Fibroblast of skin of abdomen (primary cell): ENCODE results near the gene SAA4. TPM values are rescaled to one million over a fixed set of nuclear protein-coding genes. Genes with fewer than 3 reads are reported as not detected.
"Not testable (repeated sequence)": the region's sequence is repeated elsewhere in the genome, so short reads cannot be mapped to it uniquely, and the experiment has no call there.

ENCODE experiments used
- DNase-seq: peaks from one replicate; pipeline ENCODE4 v3.0.0-alpha.2; 2013
- polyA plus RNA-seq, 2 experiments: library from polyadenylated mRNA; unstranded; fragments of 120-200 nt; gene quantifications; one replicate each; pipeline ENCODE4 v1.2.1, GENCODE V29; 2013; ENCODE audit not compliant: insufficient read length in 2 of 2

Gene SAA4, protein sequence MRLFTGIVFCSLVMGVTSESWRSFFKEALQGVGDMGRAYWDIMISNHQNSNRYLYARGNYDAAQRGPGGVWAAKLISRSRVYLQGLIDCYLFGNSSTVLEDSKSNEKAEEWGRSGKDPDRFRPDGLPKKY
- polyA plus RNA-seq (2013, experiment 1 of 2; ENCODE audit: insufficient read length): not detected
- not detected for polyA plus RNA-seq (2013, experiment 2 of 2; ENCODE audit: insufficient read length)

DNA sequence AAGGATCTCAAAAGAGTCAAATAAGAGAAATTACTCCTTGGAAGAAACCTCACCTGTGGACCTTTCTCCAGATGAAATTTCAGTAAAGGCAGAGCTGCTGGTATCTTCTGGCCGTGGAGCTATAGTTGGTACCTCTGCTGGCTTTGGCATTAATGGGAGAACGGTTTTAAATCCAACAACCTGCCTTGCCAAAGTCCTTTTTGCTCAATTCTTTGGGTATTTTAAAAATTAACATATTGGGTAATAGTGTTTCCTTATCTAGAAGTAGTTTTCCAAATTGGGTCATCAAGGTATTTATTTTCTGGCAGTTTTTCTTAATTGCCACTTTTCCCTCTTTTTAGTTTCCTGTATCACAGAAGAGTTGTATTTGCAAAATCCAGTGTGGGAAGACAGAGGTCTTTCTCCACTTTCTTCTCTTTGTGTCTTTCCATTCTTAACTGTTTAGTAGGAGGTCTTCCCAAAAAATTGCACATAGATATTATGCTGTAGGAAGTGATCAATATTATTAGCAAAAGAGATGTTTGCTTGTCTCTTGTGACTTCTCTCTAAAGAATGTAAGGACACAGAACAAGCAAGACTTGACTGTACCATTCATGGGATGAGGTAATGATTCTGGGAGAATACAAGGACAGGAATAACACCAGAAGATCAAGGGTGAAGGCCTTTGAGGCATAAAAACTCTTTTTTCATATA is at the start of gene SAA4:
Gene SAA4 (minus strand): TSS at position 139 of the 693 bp plus-strand sequence. CDS start 876 bp downstream, outside the sequence.
- DNase-seq: no peak

DNA sequence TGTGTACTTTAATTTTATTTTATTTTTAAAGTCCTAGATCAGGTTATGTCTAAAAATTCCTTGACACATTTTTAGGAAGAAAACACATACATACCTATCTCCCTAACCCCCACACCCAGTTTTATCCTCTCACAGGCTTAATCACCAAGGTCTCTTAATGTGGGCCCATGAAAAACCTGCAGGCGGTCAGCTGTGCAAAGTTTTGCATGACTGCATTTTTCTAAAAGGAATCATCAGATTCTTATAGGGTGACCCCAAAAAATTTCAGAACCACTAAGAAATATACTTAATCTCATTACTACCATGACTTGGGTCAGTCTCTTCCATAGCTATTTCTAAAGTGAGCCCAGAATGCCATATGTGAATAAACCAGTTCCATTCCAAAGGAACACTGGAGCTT is 49.2 kb upstream of the SAA4 start:
- no peak for DNase-seq

DNA sequence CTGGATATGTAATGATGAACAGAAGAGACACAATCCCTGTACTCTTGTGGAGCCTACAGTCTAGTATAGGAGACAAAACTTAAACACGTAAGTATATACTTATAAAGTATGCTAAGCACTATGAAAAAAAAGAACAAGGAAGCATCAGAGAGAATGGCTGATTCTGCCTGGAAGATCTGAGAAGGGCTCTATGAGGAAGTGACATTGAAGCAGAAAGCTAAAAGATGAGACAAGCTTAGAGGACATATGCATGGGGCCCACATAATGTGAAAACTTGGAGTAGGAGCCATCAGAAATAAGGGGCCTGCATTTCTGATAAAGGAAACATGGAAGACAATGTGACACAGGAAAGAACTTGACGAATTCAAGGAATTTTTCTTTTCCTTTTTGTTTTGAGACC is 46.0 kb upstream of the SAA4 start:
- DNase-seq: no peak

DNA sequence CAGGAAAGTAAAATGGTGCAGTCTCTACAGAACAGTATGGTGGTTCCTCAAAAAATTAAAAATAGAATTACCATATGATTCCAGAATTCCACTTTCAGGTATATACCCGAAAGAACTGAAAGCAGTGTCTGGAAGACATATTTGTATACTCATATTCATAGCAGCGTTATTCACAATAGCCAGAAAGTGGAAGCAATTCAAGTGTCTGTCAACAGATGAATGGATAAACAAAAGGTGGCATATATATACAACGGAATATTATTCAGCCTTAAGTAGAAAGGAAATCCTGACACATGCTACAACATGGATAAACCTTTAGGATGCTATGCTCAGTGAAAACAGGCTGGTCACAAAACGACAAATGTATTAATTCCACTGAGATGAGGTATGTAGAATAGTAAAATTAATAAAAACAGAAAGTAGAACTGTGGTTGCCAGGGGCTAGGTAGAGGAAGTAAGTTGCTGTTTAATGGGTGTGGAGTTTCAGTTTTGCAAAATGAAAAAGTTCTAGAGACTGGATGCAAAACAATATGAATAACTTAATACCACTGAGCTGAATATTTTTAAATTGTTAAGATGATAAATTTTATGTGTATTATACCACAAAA is 43.9 kb upstream of the SAA4 start:
- no peak for DNase-seq

DNA sequence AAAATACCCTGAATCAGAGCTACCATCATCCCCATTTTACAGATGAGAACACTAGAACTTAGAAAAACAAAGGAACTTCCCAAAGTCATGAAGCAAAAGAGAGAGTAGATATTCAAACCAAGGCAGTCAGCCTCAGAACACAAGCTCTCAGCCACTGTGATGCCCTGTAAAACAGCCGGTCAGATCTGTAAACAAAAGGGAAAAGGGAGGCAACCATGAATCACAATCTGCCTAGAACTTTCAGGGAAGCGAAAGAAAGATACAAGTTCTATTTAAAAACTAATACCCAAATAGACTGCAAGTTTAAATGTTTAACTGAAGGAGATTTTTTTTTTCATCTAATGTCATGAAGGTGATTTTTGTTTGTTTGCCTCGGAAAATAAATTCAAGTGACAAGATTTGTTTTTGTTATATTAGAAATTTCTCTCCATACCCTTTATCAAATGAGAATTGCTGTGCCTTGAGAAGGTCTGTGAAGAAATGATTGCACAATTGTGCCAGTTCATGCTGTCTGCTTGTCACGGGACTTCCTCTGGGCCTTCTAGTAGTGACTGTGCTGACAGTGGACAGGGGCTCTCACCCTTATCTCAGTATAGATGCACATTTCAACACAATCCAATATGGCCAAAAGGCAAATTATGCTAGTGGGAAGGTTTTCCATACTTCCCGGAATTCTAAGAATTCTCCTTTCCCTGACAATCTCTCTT is 41.1 kb upstream of the SAA4 start:
- DNase-seq: no peak

DNA sequence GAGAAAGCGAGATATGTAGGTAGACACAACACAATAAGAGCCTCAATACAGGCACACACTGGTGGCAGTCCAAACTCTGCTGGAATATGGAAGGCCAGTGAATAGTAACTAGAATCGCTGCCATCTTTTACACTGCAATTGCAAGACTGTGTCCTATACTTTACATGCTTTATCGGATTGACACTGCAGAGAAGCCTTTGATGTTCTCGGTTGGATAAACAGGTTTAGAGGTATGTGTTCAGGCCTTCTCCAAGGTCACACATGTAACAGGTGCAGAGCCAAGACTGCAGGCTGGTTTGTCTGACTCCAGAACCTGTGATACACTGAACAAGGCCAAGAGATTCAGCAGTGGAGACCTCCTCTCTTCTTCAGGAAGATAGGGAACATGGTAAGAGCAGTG is 34.6 kb upstream of the SAA4 start:
- DNase-seq: no peak

DNA sequence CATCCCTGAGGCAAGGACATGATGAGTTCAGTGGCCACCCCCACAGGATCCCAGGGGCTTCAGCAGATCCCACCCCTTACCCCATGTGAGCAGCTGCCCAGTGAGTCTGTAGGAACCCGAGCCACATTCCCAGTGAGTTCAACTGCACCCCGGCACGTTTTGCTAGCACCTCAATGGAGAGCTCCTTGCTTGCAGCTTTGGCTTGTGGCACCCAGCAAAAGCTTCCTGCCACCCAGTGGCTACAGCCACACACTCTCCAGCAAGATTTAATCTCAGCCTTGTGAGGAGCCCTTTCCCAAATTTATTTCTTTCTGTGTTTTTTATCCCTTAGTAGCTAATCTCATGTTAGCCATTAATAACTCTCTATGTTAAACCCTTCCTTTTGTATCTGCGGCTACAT is 33.5 kb upstream of the SAA4 start:
- no peak for DNase-seq

DNA sequence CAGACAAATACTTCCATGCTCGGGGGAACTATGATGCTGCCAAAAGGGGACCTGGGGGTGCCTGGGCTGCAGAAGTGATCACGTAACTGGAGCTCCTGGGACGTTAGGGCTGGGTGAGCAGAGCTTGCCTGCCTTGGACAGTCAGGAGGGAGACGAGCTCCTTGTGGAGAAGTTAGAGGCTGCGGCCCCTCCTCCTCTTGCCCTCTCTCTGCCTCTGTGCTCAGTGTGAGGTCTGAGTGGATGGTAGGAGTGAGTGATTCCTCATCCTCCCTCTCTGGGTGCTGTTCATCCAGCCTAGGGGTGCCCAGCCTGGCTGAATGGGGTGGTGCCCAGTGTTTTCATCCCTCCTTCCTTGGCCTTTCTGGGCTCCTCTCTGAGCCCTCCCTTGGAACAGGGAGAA is 32.6 kb upstream of the SAA4 start:
- DNase-seq: not testable (repeated sequence)

DNA sequence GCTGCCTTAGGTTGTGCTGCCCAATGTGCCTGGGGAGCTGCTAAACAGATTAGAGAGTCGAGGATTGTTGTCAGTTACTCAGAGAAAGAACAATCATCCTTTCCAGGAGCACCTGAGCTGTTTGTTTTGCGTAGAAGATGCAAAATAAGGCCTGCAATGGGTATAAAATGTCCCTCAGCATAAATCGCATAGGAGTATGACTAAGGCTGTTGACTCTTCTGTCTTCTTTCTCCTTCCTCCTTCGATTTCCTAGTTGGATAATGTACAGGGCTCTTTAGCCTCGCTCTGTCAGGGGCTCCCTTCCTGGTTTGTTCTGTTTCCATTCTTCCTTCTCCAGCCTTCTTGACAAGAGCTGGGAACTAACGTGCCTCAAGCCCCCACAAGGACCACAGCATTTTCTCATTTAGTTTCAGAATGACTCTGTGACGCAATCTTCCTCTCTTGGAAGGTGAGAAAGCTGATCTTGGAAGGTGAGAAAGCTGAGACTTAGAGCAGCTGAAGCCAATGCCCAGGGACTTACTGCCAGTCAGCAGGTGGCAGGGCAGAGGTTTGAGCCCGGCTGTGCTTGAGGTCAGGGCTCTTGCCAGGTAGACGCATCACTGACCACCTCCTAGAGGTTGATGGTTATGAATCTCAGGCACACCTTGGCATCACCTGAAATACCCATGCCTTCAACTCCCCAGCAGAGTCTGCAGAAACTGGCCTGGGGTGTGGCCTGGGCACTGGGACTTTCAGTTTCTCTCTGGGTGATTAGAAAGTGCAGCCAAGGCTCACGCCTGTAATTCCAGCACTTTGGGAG is 30.9 kb upstream of the SAA4 start:
- DNase-seq: not testable (repeated sequence)

DNA sequence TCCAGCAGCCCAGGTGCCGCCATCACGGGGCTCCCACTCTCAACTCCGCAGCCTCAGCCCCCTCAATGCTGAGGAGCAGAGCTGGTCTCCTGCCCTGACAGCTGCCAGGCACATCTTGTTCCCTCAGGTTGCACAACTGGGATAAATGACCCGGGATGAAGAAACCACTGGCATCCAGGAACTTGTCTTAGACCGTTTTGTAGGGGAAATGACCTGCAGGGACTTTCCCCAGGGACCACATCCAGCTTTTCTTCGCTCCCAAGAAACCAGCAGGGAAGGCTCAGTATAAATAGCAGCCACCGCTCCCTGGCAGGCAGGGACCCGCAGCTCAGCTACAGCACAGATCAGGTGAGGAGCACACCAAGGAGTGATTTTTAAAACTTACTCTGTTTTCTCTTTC is 29.3 kb upstream of the SAA4 start, which contains the start of gene SAA1:
Gene SAA1 (plus strand): TSS at position 316 of the 400 bp plus-strand sequence. CDS start 624 bp downstream, outside the sequence.
- no peak for DNase-seq

DNA sequence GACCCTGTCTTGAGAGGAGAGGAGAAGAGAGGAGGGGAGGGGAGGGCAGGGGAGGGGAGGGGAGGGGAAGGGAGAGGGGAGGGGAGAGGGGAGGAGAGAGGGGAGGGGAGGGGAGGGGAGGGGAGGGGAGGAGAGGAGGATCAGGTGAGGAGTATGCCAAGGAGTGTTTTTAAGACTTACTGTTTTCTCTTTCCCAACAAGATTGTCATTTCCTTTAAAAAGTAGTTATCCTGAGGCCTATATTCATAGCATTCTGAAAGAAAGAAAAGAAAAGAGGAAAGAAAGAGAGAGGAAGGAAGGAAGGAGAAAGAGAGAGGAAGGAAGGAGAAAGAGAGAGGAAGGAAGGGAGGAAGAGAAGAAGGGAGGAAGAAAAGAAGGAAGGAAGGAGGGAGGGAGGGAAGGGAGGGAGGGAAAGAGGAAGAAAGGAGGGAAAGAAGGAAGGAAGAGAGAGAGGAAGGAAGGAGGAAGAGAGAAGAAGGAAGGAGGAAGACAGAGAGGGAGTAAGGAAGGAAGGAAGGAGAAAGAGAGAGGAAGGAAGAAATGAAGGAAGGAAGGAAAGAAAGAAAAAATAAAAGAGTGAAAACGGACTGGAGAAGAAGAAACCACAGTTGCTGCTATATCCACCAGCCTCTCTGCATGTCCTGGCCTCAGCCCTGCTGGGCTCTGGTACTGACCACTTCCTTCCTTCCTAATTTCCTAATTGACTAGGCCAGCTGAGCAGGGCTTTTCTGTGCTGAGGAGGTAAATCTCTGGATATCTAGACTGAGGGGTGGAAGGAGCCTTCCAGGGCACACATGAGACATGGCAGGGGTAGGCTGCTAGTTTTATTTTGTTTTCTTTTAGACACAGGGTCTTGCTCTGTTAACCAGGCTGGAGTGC is 28.3 kb upstream of the SAA4 start:
- DNase-seq: no peak

DNA sequence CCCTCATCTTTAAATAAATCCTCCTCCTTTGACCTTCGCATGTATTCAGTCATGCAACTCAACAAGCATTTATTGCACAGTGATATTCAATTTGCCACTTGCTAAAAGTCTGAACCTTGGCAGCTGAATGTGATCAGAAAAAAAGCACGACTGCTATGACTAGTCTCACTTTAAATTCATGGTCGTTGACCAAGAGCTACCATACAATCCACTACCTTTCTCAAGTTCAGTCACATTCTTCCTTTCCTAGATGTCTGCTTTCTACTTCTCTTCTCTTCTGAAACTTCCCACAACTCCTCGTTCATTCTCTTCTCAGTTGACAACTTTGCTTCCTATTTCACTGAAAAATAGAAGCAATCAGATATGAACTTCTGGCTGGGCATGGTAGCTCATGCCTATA is 27.4 kb upstream of the SAA4 start:
- DNase-seq: no peak

DNA sequence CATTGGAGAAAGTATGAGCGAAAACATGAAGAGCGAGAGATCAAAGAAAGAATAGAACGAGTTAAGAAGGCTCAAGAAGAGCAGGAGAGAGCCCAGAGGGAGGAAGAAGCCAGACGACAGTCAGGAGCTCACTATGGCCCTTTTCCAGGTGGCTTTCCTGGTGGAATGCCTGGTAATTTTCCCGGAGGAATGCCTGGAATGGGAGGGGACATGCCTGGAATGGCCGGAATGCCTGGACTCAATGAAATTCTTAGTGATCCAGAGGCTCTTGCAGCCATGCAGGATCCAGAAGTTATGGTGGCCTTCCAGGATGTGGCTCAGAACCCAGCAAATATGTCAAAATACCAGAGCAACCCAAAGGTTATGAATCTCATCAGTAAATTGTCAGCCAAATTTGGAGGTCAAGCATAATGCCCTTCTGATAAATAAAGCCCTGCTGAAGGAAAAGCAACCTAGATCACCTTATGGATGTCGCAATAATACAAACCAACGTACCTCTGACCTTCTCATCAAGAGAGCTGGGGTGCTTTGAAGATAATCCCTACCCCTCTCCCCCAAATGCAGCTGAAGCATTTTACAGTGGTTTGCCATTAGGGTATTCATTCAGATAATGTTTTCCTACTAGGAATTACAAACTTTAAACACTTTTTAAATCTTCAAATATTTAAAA is 26.2 kb upstream of the SAA4 start:
- peak; percentile 23 for DNase-seq

DNA sequence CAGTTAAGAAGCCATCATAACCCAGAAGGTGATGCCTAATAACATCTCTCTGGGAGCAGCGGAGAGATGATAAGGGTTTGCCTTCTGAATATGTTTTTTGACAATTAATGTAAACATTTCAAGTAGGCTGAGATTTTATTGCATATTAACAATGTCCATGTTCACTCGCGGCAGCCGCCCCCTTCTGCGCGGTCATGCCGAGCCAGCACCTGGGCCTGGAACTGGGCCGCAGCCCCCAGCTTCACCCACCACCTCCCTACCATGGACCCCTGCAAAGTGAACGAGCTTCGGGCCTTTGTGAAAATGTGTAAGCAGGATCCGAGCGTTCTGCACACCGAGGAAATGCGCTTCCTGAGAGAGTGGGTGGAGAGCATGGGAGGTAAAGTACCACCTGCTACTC is 25.1 kb upstream of the SAA4 start:
- DNase-seq: no peak

DNA sequence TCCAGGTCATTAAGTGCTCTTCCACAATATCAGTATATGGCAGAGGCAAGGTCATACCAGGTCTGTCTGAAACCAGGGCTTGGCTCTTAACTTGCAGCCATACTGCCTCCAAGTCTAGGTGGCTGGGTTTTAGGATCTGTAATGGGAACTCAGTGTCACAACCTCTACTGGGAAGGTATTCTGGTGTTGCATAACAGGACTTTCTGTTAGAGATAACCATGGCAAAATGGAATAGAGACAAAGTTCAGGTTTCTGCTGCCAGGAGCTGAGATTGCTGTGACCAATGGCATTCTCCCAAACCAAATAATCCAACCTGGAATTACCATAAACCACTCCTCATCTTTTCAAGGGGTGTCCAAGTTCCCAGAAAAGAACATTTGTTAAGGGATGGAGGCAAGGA is 22.7 kb upstream of the SAA4 start:
- DNase-seq: no peak

DNA sequence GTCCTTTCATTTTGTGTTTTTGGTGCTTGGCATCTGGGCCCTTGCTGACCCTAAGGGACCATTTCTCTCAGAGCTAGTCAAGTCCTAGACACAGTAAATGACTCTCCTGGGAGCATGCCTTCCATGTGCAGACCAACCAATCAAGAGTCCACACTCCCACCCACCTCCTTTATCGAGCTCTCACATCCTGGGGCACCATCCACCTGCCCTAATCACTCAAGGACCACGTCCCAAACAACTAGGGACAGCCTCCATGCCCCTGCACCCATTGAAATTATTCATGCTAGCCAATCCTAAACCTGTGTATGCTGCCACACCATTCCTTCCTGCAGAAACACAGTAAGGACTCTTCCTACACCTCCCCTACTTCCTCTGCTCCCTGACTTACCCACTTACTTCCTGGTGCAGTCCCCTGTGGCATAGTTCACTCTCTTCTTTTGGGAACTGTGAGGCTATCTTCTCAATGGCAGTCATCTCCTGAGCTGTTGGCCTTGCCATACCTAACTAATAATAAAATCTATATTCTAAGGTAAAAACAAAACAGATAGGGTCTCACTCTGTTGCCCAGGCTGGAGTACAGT is 18.3 kb upstream of the SAA4 start:
- DNase-seq: no peak

DNA sequence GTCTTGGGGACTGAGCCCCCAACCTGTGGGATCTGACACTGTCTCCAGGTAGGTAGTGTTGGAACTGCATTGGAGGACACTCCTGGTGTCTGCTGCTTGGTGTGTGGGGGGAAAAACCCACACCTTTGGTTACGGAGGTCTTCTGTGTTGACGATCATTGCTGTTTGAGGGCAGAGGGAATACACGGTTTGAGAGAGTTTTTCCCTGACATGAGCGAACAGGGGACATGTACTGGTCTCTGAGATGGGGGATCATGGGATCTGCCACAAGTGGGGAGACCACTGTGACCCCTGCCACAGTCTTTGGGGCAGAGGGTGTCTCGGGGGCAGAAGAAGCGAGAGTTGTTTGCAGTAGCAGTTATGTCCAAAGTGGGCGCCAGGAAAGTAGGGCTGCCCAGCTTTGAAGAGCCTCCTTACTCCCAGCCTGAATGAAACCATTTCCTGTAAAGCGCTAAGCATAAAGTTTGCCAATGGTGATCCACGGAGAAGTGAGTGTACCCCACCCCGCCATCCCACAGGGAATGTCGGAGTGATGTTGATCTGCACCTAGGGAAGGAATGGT is 17.3 kb upstream of the SAA4 start:
- no peak for DNase-seq

DNA sequence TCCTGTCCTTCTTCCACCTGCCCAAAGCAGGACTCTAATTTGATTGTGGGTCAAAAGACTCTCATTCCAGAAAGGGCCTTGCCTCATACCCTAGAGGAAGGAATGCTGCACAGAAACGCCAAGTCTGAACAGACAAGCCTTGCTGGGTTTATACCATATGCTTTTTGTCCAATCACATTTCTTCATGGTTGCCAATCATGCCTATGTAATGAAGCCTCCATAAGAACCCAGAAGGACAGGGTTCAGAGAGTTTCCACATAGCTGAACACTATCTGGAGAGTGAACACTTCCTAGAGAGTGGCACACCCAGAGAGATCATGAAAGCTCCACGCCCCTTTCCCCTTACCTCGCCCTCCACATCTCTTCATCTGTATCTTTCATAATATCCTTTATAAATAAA is 16.6 kb upstream of the SAA4 start:
- no peak for DNase-seq

DNA sequence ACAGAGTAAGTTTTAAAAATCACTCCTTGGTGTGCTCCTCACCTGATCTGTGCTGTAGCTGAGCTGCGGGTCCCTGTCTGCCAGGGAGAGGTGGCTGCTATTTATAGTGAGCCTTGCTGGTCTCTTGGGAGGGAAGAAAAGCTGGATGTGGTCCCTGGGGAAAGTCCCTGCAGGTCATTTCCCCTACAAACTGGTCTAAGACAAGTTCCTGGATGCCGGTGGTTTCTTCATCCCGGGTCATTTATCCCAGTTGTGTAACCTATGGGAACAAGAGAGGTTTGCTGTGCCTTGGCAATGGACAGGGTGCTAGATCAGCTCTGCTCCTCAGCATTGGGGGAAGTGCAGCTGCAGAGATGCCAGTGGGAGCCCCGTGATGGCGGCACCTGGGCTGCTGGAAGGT is 12.0 kb upstream of the SAA4 start, which contains the start of gene SAA2:
Gene SAA2 (minus strand): TSS at position 108 of the 400 bp plus-strand sequence. CDS start 657 bp downstream, outside the sequence.
- no peak for DNase-seq

DNA sequence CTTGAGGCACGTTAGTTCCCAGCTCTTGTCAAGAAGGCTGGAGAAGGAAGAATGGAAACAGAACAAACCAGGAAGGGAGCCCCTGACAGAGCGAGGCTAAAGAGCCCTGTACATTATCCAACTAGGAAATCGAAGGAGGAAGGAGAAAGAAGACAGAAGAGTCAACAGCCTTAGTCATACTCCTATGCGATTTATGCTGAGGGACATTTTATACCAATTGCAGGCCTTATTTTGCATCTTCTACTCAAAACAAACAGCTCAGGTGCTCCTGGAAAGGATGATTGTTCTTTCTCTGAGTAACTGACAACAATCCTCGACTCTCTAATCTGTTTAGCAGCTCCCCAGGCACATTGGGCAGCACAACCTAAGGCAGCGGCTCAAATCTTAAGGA is 10.6 kb upstream of the SAA4 start:
- DNase-seq: not testable (repeated sequence)
